Skeletal muscle tissue (tissue), 4 donors: ENCODE measurements around the gene NOG. TPM values are rescaled to one million over a fixed set of nuclear protein-coding genes. Genes with fewer than 3 reads are reported as not detected.

Experiments
- H3K27ac ChIP-seq: one replicate; pipeline ENCODE4 v1.7.0; 2013; ENCODE audit warnings: mild to moderate bottlenecking, low read depth, low read length, inconsistent platforms
- H3K27me3 ChIP-seq, 3 donors: one replicate each; pipeline ENCODE4 v1.7.0; 2013; ENCODE audit warnings: low read length in 3 of 3; ENCODE audit not compliant: control insufficient read depth in 3 of 3, insufficient read depth in 3 of 3
- H3K36me3 ChIP-seq, 3 donors: one replicate each; pipeline ENCODE4 v1.7.0; 2013; ENCODE audit warnings: low read length in 3 of 3; ENCODE audit not compliant: control insufficient read depth in 3 of 3, insufficient read depth in 3 of 3
- H3K4me1 ChIP-seq, 3 donors: one replicate each; pipeline ENCODE4 v1.7.0; 2013; ENCODE audit warnings: low read length in 3 of 3, mild to moderate bottlenecking in 3 of 3; ENCODE audit not compliant: control insufficient read depth in 3 of 3, insufficient read depth in 3 of 3
- H3K4me3 ChIP-seq, 3 donors: one replicate each; pipeline ENCODE4 v1.7.0; 2013; ENCODE audit warnings: low read length in 3 of 3
- H3K9ac ChIP-seq, 3 donors: one replicate each; pipeline ENCODE4 v1.7.0; 2013; ENCODE audit warnings: low read length in 3 of 3, mild to moderate bottlenecking in 3 of 3, moderate library complexity in 2 of 3, low read depth in 1 of 3
- H3K9me3 ChIP-seq, 3 donors: one replicate each; pipeline ENCODE4 v1.7.0; 2013; ENCODE audit warnings: low read length in 3 of 3; ENCODE audit not compliant: control insufficient read depth in 3 of 3
- total RNA-seq: library from RNA; depleted of rRNA; stranded (reverse); fragments of >200 nt; gene quantifications from one replicate; pipeline ENCODE4 v1.2.3, GENCODE V29; 2014
- donor health status: Osteomylitis.

Gene NOG
- 8.9 TPM for total RNA-seq

DNA sequence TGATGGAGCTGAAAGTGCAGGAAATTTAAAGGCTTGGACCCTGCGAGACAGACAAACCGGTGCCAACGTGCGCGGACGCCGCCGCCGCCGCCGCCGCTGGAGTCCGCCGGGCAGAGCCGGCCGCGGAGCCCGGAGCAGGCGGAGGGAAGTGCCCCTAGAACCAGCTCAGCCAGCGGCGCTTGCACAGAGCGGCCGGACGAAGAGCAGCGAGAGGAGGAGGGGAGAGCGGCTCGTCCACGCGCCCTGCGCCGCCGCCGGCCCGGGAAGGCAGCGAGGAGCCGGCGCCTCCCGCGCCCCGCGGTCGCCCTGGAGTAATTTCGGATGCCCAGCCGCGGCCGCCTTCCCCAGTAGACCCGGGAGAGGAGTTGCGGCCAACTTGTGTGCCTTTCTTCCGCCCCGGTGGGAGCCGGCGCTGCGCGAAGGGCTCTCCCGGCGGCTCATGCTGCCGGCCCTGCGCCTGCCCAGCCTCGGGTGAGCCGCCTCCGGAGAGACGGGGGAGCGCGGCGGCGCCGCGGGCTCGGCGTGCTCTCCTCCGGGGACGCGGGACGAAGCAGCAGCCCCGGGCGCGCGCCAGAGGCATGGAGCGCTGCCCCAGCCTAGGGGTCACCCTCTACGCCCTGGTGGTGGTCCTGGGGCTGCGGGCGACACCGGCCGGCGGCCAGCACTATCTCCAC is at the start of gene NOG:
TSS of gene NOG (plus strand) at position 54 of the 674 bp plus-strand sequence. CDS start at position 579, 525 bp downstream.
- Histone ChIP-seq H3K36me3 (no peaks in the 10 kb centered on the region), H3K27me3 (peaks cover 18 to 20% (median 20%) of the 10 kb centered on the region in 3 donors), H3K4me3 (peak within 1 kb of the TSS; percentile 68 to 79 (median 77)), H3K9me3 (no peaks in the 10 kb centered on the region), H3K4me1 (peaks cover 25 to 29% (median 28%) of the 10 kb centered on the region in 3 donors), H3K27ac (peak within 1 kb of the TSS; percentile 25), H3K9ac (peak within 1 kb of the TSS; percentile 57 to 80 (median 65))

- H3K9ac ChIP-seq = no peak overlapping the region
Observed at GRCh38 chr17:56545106-56545505, 48.4 kb upstream of the NOG start.

GRCh38 chr17:56545930-56546329 is 47.6 kb upstream of the NOG start:
- Histone ChIP-seq H3K9ac (no peak overlapping the region), H3K27ac (no peak overlapping the region), H3K4me3 (no peak overlapping the region), H3K9me3 (no peaks in the 10 kb centered on the region), H3K4me1 (peaks cover 0 to 2% (median 0%) of the 10 kb centered on the region in 3 donors), H3K27me3 (no peaks in the 10 kb centered on the region), H3K36me3 (no peaks in the 10 kb centered on the region)

More at GRCh38 chr17:56545106-56545505, 48.4 kb upstream of the NOG start:
- Histone ChIP-seq H3K4me1 (peaks cover 0 to 2% (median 0%) of the 10 kb centered on the region in 3 donors), H3K27ac (no peak overlapping the region), H3K36me3 (no peaks in the 10 kb centered on the region), H3K27me3 (no peaks in the 10 kb centered on the region), H3K9me3 (no peaks in the 10 kb centered on the region), H3K4me3 (no peak overlapping the region)

DNA sequence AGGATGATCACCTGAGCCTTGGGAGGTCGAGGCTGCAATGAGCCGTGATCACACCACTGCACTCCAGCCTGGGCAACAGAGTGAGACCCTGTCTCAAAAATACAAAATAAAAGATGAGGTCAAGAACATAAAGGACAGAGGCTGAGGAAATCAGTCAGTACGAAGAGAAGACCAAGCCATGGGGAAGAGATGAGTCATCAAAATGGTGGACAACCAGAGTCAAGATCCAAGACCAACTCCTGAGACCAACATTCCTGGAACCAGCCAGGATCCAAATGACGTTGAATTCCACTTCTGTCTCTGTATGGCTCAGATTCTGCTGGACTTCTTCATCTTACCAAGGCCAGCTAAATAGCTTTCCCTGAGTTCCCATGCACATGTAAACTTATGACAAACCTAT is 44.8 kb upstream of the NOG start:
- Histone ChIP-seq H3K27me3 (no peaks in the 10 kb centered on the region), H3K9me3 (no peaks in the 10 kb centered on the region), H3K4me1 (peaks cover 0 to 2% (median 0%) of the 10 kb centered on the region in 3 donors), H3K4me3 (no peak overlapping the region), H3K9ac (no peak overlapping the region), H3K36me3 (no peaks in the 10 kb centered on the region), H3K27ac (no peak overlapping the region)

- Histone ChIP-seq H3K27ac (no peak overlapping the region), H3K4me1 (peaks cover 0 to 2% (median 0%) of the 10 kb centered on the region in 3 donors), H3K4me3 (no peak overlapping the region), H3K9me3 (no peaks in the 10 kb centered on the region), H3K9ac (no peak overlapping the region), H3K27me3 (no peaks in the 10 kb centered on the region), H3K36me3 (no peaks in the 10 kb centered on the region)
Observed at GRCh38 chr17:56549501-56549900, 44.0 kb upstream of the NOG start.

DNA sequence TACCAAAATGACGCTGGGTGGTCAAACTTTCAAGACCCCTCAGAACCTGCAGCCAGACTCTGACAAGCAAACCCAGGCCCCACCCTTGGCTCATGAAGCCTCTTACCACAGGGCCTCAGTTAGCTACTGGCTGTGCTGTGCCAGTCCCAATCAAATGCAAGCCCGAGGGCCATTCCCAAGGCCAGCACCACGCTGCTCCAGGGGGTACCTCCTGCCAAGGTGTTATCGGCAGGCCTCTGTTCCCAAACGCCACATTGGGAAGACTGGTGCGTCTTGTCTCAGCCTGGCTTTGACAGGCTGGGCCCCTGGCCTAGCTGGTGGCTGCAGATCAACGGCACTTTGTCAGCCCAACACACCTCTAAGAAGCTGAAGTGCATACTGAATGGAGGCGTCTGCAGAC is 35.8 kb upstream of the NOG start:
- Histone ChIP-seq H3K4me3 (no peak overlapping the region), H3K4me1 (no peaks in the 10 kb centered on the region), H3K9me3 (no peaks in the 10 kb centered on the region), H3K36me3 (no peaks in the 10 kb centered on the region), H3K27me3 (peaks cover 0 to 4% (median 0%) of the 10 kb centered on the region in 3 donors), H3K9ac (no peak overlapping the region), H3K27ac (no peak overlapping the region)

- H3K4me1 ChIP-seq = no peaks in the 10 kb centered on the region
- peaks cover 0 to 4% (median 0%) of the 10 kb centered on the region in 3 donors for H3K27me3 ChIP-seq
- H3K36me3 ChIP-seq = no peaks in the 10 kb centered on the region
- no peak overlapping the region for H3K9ac ChIP-seq
- no peaks in the 10 kb centered on the region for H3K9me3 ChIP-seq
- H3K27ac ChIP-seq = no peak overlapping the region
- H3K4me3 ChIP-seq = no peak overlapping the region
Observed at GRCh38 chr17:56558088-56558487, 35.4 kb upstream of the NOG start.

GRCh38 chr17:56570199-56570598 is 23.3 kb upstream of the NOG start:
- no peaks in the 10 kb centered on the region for H3K9me3 ChIP-seq
- H3K27me3 ChIP-seq = no peaks in the 10 kb centered on the region
- no peaks in the 10 kb centered on the region for H3K36me3 ChIP-seq
- H3K27ac ChIP-seq = no peak overlapping the region
- no peak overlapping the region for H3K9ac ChIP-seq
- no peaks in the 10 kb centered on the region for H3K4me1 ChIP-seq
- H3K4me3 ChIP-seq = no peak overlapping the region

- Histone ChIP-seq H3K27ac (no peak overlapping the region), H3K9me3 (no peaks in the 10 kb centered on the region), H3K4me1 (no peaks in the 10 kb centered on the region), H3K4me3 (no peak overlapping the region), H3K27me3 (no peaks in the 10 kb centered on the region), H3K36me3 (no peaks in the 10 kb centered on the region), H3K9ac (no peak overlapping the region)
Observed at GRCh38 chr17:56571456-56571855, 22.0 kb upstream of the NOG start.

GRCh38 chr17:56577190-56577842 is 16.2 kb upstream of the NOG start:
- Histone ChIP-seq H3K9me3 (no peaks in the 10 kb centered on the region), H3K4me3 (peak overlapping the region; percentile 22 to 57 (median 33)), H3K4me1 (peaks cover 28 to 34% (median 33%) of the 10 kb centered on the region in 3 donors), H3K36me3 (no peaks in the 10 kb centered on the region), H3K27me3 (no peaks in the 10 kb centered on the region), H3K27ac (peak overlapping the region; percentile 55), H3K9ac (peak overlapping the region; percentile 67 to 84 (median 82))
